Keratinocyte (primary cell): ENCODE data around the gene SF3A2.
A peak's percentile ranks its signal among the peaks of the same experiment; 100 is the strongest.

Experiments used
- CTCF ChIP-seq, 3 experiments: IDR thresholded peaks in 1 of 3; conservative IDR thresholded peaks in 1 of 3; optimal IDR thresholded peaks in 1 of 3; 2 replicates in 2 of 3; 3 replicates in 1 of 3; pipeline versions ENCODE3 to v1.5.1; 2011; ENCODE audit warnings: low read length in 3 of 3, mild to moderate bottlenecking in 3 of 3, moderate library complexity in 2 of 3, control low read depth in 1 of 3, inconsistent platforms in 1 of 3; ENCODE audit not compliant: insufficient read depth in 2 of 3; ENCODE audit errors: extremely low read depth in 1 of 3
- EZH2 ChIP-seq: IDR thresholded peaks from one replicate; pipeline ENCODE4 v1.6.1; 2012; ENCODE audit warnings: inconsistent platforms, mild to moderate bottlenecking, low read length, moderate library complexity

- TF ChIP-seq CTCF (optimal IDR thresholded peaks at IDR 0.05 in 1 of 3, IDR thresholded peaks at IDR 0.05 in 1 of 3, conservative IDR thresholded peaks at IDR 0.05 in 1 of 3; ENCODE audit: extremely low read depth in 1 of 3, insufficient read depth in 2 of 3, low read length in 3 of 3) (peak in 2 of 3 experiments; percentile 18 to 64), EZH2 (no peak)
These were observed 28.4 kb upstream of the SF3A2 start for GRCh38 chr19:2207991-2208860.
